Keratinocyte (primary cell): ENCODE data around the gene ROS1. TPM values are rescaled to one million over a fixed set of nuclear protein-coding genes. Genes with fewer than 3 reads are reported as not detected.
"Not testable (repeated sequence)": the region's sequence is repeated elsewhere in the genome, so short reads cannot be mapped to it uniquely, and the experiment has no call there.

Experiments used
- DNase-seq: peaks from one replicate; pipeline ENCODE4 v3.0.0-alpha.2; 2011; ENCODE audit warnings: low read depth, missing footprints, low spot score
- FAIRE-seq: peaks from 2 replicates; lab custom pipeline; 2011; peaks lifted over from hg19 to GRCh38; lab: Jason Lieb, UNC
- H2AFZ ChIP-seq: 2 replicates; pipeline ENCODE4 v1.6.0; 2012; ENCODE audit warnings: low read length, control low read depth, inconsistent platforms; ENCODE audit not compliant: control insufficient read depth
- H3K27ac ChIP-seq: 2 replicates; pipeline ENCODE4 v1.5.1; 2011; ENCODE audit warnings: low read length; ENCODE audit not compliant: control insufficient read depth, insufficient read depth
- H3K27me3 ChIP-seq: 3 replicates; pipeline ENCODE4 v1.6.0; 2011; ENCODE audit warnings: low read length; ENCODE audit not compliant: control insufficient read depth, insufficient read depth; ENCODE audit errors: extremely low read depth
- H3K36me3 ChIP-seq, 2 experiments: 2 replicates in 1 of 2; 3 replicates in 1 of 2; pipeline ENCODE4 v1.5.1; 2011; ENCODE audit warnings: low read length in 2 of 2, mild to moderate bottlenecking in 1 of 2; ENCODE audit not compliant: control insufficient read depth in 2 of 2, insufficient read depth in 2 of 2; ENCODE audit errors: extremely low read depth in 1 of 2
- H3K4me1 ChIP-seq: 3 replicates; pipeline ENCODE4 v1.5.1; 2011; ENCODE audit warnings: low read length; ENCODE audit not compliant: control insufficient read depth, insufficient read depth; ENCODE audit errors: extremely low read depth
- H3K4me2 ChIP-seq: 3 replicates; pipeline ENCODE4 v1.6.0; 2011; ENCODE audit warnings: low read depth, low read length; ENCODE audit not compliant: control insufficient read depth, insufficient read depth; ENCODE audit errors: extremely low read depth
- H3K4me3 ChIP-seq, 3 experiments: fragments of 200-600 bp in 1 of 3; sonication (generic) in 1 of 3; 2 replicates in 2 of 3; 3 replicates in 1 of 3; pipeline ENCODE4 v1.5.1; 2011 to 2016; ENCODE audit warnings: low read length in 3 of 3, mild to moderate bottlenecking in 3 of 3, control low read depth in 2 of 3, inconsistent platforms in 1 of 3, low read depth in 1 of 3, mixed read lengths in 1 of 3, mixed run types in 1 of 3, moderate library complexity in 1 of 3; ENCODE audit not compliant: control insufficient read depth in 2 of 3, insufficient read depth in 2 of 3; ENCODE audit errors: extremely low read depth in 1 of 3
- H3K79me2 ChIP-seq: 2 replicates; pipeline ENCODE4 v1.6.0; 2012; ENCODE audit warnings: low read length; ENCODE audit not compliant: control insufficient read depth, insufficient read depth
- H3K9ac ChIP-seq: 3 replicates; pipeline ENCODE4 v1.6.0; 2011; ENCODE audit warnings: low read length; ENCODE audit not compliant: control insufficient read depth, insufficient read depth; ENCODE audit errors: extremely low read depth
- H3K9me1 ChIP-seq: 3 replicates; pipeline ENCODE4 v1.6.0; 2011; ENCODE audit warnings: low read length; ENCODE audit not compliant: control insufficient read depth, insufficient read depth; ENCODE audit errors: extremely low read depth
- H3K9me3 ChIP-seq: 2 replicates; pipeline ENCODE4 v1.5.1; 2012; ENCODE audit warnings: low read depth, low read length; ENCODE audit not compliant: control insufficient read depth
- H4K20me1 ChIP-seq: 3 replicates; pipeline ENCODE4 v1.6.0; 2011; ENCODE audit warnings: low read length; ENCODE audit not compliant: control insufficient read depth, insufficient read depth; ENCODE audit errors: extremely low read depth
- dilution Hi-C: fragments of 300-500 bp; cut with MboI; formaldehyde crosslinking; loops from one replicate; pipeline ENCODE4 v1.7.0; 2020; ENCODE audit warnings: low sequenced_read_pairs; ENCODE audit not compliant: extremely low pct_ligation_motif_present
- polyA plus RNA-seq, 5 experiments: library from polyadenylated mRNA; depleted of rRNA in 3 of 5; stranded (reverse) in 3 of 5; stranded (forward) in 1 of 5; unstranded in 1 of 5; fragments of >200 nt; gene quantifications; 1 replicate in 1 of 5; 2 replicates in 3 of 5; 3 replicates in 1 of 5; pipeline versions ENCODE4 v1.2.1 to v1.2.3, GENCODE V29; 2011 to 2012; ENCODE audit warnings: missing spikeins in 2 of 5, low read depth in 1 of 5, low replicate concordance in 1 of 5
- small RNA-seq, 3 experiments: library from RNA; depleted of rRNA; stranded (forward); fragments of <200 nt; gene quantifications; one replicate each; pipeline ENCODE3, GENCODE V24; 2012; ENCODE audit warnings: low read depth in 3 of 3, low replicate concordance in 1 of 3; ENCODE audit not compliant: insufficient read length in 3 of 3

The ROS1 gene
- polyA plus RNA-seq, 1 donor (not counting 4 experiments of a cell fraction or from before 2014, with no cell fraction given): 0.16 TPM

DNA sequence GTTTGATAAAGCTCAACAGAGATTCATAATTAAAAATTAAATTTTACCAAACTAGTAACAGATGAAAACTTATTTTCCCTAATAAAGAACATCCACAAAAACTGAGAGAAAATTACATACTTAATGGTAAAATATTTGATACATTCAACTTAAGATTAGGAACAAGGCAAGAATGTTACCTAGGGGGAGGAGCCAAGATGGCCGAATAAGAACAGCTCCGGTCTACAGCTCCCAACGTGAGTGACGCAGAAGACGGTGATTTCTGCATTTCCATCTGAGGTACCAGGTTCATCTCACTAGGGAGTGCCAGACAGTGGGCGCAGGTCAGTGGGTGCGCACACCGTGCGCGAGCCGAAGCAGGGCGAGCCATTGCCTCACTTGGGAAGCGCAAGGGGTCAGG lies 181.2 kb downstream of the ROS1 start:
- dilution Hi-C loops, FAIRE-seq, H3K36me3 ChIP-seq: not testable (repeated sequence)

More for the DNA sequence above, 181.2 kb downstream of the ROS1 start:
- not testable (repeated sequence) for H4K20me1 ChIP-seq, H3K27ac ChIP-seq, H2AFZ ChIP-seq, H3K9ac ChIP-seq, H3K79me2 ChIP-seq, DNase-seq, H3K4me2 ChIP-seq, H3K4me3 ChIP-seq, H3K4me1 ChIP-seq, H3K27me3 ChIP-seq, H3K9me1 ChIP-seq, H3K9me3 ChIP-seq

Small RNA genes lying within 50 kb of the gene (small RNA-seq; reads per million reads assigned to genes)
- gene RN7SKP18 (0 reads per million in 3 experiments), gene RNU6-253P (0 reads per million in 3 experiments)

Other genes starting within 250 kb of the ROS1 start
- not detected in 3 replicates for gene VGLL2, start 160.4 kb downstream of the ROS1 start, polyA plus RNA-seq
- gene DCBLD1, start 56.7 kb upstream of the ROS1 start, polyA plus RNA-seq: 15.8 to 21.7 TPM (median 21.0 TPM) in 3 replicates
- 20.3 to 33.9 TPM (median 24.9 TPM) in 3 replicates for gene GOPC, start 176.6 kb upstream of the ROS1 start, polyA plus RNA-seq
- 14.3 to 29.0 TPM (median 16.5 TPM) in 3 replicates for gene NUS1, start 249.5 kb upstream of the ROS1 start, polyA plus RNA-seq